Heart left ventricle (tissue), 16 donors: ENCODE results near the gene PTPRO. TPM values are rescaled to one million over a fixed set of nuclear protein-coding genes. Genes with fewer than 3 reads are reported as not detected.

Experiments used
- ATAC-seq, 4 donors: fragments of 200-7000 bp; cut with Tn5 transposase; one replicate each; pipeline ENCODE4 v1.9.1; 2020 to 2022; ENCODE audit warnings: moderate library complexity in 4 of 4, mild to moderate bottlenecking in 3 of 4, moderate number of reproducible peaks in 1 of 4
- DNase-seq, 5 donors: peaks; one replicate each; pipeline ENCODE4 v3.0.0-alpha.2; 2020
- H3K27ac ChIP-seq, 12 donors: fragments of 200-600 bp; sonication (generic) in 4 of 12; one replicate each; pipeline versions ENCODE4 v1.5.0 to v1.8.0; 2016 to 2022; ENCODE audit warnings: mild to moderate bottlenecking in 2 of 12
- H3K27me3 ChIP-seq, 9 donors: fragments of 200-600 bp; sonication (generic) in 2 of 9; one replicate each; pipeline versions ENCODE4 v1.5.1 to v1.8.0; 2016 to 2022; ENCODE audit warnings: mild to moderate bottlenecking in 3 of 9
- H3K36me3 ChIP-seq, 9 donors: fragments of 200-600 bp; sonication (generic) in 2 of 9; one replicate each; pipeline versions ENCODE4 v1.5.0 to v1.8.0; 2018 to 2022; ENCODE audit warnings: mild to moderate bottlenecking in 2 of 9
- H3K4me1 ChIP-seq, 12 donors: fragments of 200-600 bp; sonication (generic) in 4 of 12; one replicate each; pipeline versions ENCODE4 v1.5.0 to v1.8.0; 2016 to 2022; ENCODE audit warnings: mild to moderate bottlenecking in 3 of 12
- H3K4me3 ChIP-seq, 12 donors: fragments of 200-600 bp; sonication (generic) in 4 of 12; one replicate each; pipeline versions ENCODE4 v1.5.0 to v1.8.0; 2017 to 2022; ENCODE audit warnings: mild to moderate bottlenecking in 9 of 12, moderate library complexity in 4 of 12
- H3K9me3 ChIP-seq, 12 donors: fragments of 200-600 bp; sonication (generic) in 4 of 12; one replicate each; pipeline versions ENCODE4 v1.5.0 to v1.8.0; 2016 to 2022; ENCODE audit warnings: mild to moderate bottlenecking in 1 of 12
- POLR2A ChIP-seq, 2 donors: fragments of 450-650 bp; IDR thresholded peaks; one replicate each; pipeline ENCODE4 v1.6.1; 2017; ENCODE audit warnings: antibody characterized with exemption in 2 of 2, mild to moderate bottlenecking in 2 of 2, moderate library complexity in 2 of 2
- WGBS, 4 donors: extraction: QIAGEN DNeasy Blood & Tissue Kit in 2 of 4; methylation state at CpG; one replicate each; pipeline versions ENCODE4 v1.1.5 to v1.1.7; 2013 to 2018; 5-methylcytosine and 5-hydroxymethylcytosine counted together
- intact Hi-C, 10 donors: fragments of 100-400 bp; cut with DNase I; formaldehyde crosslinking; loops; one replicate each; pipeline versions ENCODE4 v1.11.1 to v1.14.2; 2022
- polyA plus RNA-seq, 2 donors: library from polyadenylated mRNA; stranded (reverse); fragments of 200-250 nt; gene quantifications; one replicate each; pipeline ENCODE4 v1.2.3, GENCODE V29; 2013
- total RNA-seq, 9 donors: library from RNA; depleted of rRNA in 2 of 9; stranded (reverse); fragments of >200 nt in 2 of 9; fragmentation: NEBNext Ultra II Directional in 3 of 9; extraction: Animal tissue kit (Norgen Biotek cat#: 25700) in 3 of 9; gene quantifications; one replicate each; pipeline versions ENCODE4 v1.1.0 to v1.2.4, GENCODE V29; 2016 to 2023
- TF ChIP-seq, protein P1 (sequence below), 12 donors: fragments of 200-600 bp; sonication (generic) in 4 of 12; IDR thresholded peaks; one replicate each; pipeline versions ENCODE4 v1.5.0 to v1.8.0; 2018 to 2022; ENCODE audit warnings: antibody characterized with exemption in 12 of 12, mild to moderate bottlenecking in 5 of 12
- donor health status: ischemic (EF 13 %, LVEDD 7.1; RV severe dilation, severe dysfunction).
- donor health status: healthy with polysubstance abuse.
- donor health status: DM: no; HTN: yes; CAD: no.
- donor health status: DM: no; HTN: no; CAD: no.
- donor health status: ischemic (EF 25% LVEDD 6.9; RV normal size, moderate dysfunction).
- donor health status: ischemic (EF 25% LVEDD 5.7; RV mildly dilated, moderate dysfunction).
- donor health status: healthy.
- donor health status: DM: yes; HTN: yes; CAD: no.
- donor health status: ischemic (EF 35%, LVEDD 5.7; RV mildly dilated, moderate dysfunction).
- donor health status: nonischemic (EF 11% LVEDD 7.7; RV severe dilation, severe dysfunction).
- donor health status: DM: yes; HTN: yes; CAD: no.
- donor health status: PGD.
- donor health status: ischemic (EF 29% LVEDD 5.4; RV normal size, mild dysfunction).
- donor health status: nonischemic (EF 23%, LVEDD 6.1; RV moderate dilation, normal function).

The PTPRO gene
- total and polyA plus RNA-seq, 11 donors, result 0.20 to 9.3 (median 0.57) TPM

DNA sequence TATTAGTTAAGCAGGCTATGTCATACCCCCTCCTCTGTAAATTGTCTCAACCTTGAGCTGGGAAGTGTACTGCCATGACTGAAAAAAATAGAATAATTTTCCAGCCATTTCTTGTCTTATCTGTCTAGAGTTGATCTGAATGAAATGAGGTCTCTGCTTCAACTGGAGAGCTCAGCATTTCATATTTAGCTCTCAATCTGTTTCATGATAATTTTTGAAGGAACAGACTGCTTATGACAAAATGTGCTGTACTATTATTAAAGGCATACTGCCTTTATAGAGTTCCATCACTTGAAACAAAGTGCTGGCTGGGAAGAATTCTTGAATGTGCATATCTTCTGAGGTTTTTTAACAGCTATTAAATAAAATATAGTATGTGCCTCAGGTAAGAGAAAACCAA, 19.1 kb downstream of the PTPRO start:
- no peaks in the 10 kb centered on the region for H3K9me3 ChIP-seq
- H3K27ac ChIP-seq, result no peak overlapping the region
- no peaks in the 10 kb centered on the region for H3K4me1 ChIP-seq
- TF ChIP-seq, protein P1, sequence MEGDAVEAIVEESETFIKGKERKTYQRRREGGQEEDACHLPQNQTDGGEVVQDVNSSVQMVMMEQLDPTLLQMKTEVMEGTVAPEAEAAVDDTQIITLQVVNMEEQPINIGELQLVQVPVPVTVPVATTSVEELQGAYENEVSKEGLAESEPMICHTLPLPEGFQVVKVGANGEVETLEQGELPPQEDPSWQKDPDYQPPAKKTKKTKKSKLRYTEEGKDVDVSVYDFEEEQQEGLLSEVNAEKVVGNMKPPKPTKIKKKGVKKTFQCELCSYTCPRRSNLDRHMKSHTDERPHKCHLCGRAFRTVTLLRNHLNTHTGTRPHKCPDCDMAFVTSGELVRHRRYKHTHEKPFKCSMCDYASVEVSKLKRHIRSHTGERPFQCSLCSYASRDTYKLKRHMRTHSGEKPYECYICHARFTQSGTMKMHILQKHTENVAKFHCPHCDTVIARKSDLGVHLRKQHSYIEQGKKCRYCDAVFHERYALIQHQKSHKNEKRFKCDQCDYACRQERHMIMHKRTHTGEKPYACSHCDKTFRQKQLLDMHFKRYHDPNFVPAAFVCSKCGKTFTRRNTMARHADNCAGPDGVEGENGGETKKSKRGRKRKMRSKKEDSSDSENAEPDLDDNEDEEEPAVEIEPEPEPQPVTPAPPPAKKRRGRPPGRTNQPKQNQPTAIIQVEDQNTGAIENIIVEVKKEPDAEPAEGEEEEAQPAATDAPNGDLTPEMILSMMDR (IDR thresholded peaks at IDR 0.05), result no peak
- no peak for TF ChIP-seq POLR2A (IDR thresholded peaks at IDR 0.05)
- no peak overlapping the region for H3K4me3 ChIP-seq
- H3K36me3 ChIP-seq, result no peaks in the 10 kb centered on the region
- no peak for ATAC-seq
- intact Hi-C loops, result no loop called here
- H3K27me3 ChIP-seq, result peaks cover 0 to 13% (median 0%) of the 10 kb centered on the region in 9 donors
- no peak for DNase-seq

- WGBS, 4 donors, result 82 to 86% (median 86%) methylated on average over 4 of the region's 4 CpGs
- intact Hi-C loops, result no loop called here
- no peak overlapping the region for H3K27ac ChIP-seq
- H3K4me3 ChIP-seq, result no peak overlapping the region
- H3K27me3 ChIP-seq, result peaks cover 0 to 21% (median 0%) of the 10 kb centered on the region in 9 donors
- no peak for TF ChIP-seq POLR2A (IDR thresholded peaks at IDR 0.05)
- TF ChIP-seq, protein P1 (IDR thresholded peaks at IDR 0.05), result no peak
- no peaks in the 10 kb centered on the region for H3K9me3 ChIP-seq
- DNase-seq (no peak), ATAC-seq (no peak)
- no peaks in the 10 kb centered on the region for H3K36me3 ChIP-seq
- no peaks in the 10 kb centered on the region for H3K4me1 ChIP-seq
Observed at GRCh38 chr12:15344561-15344960, 22.3 kb downstream of the PTPRO start.

- WGBS, 4 donors, result 54 to 74% (median 60%) methylated on average over 3 of the region's 3 CpGs
- TF ChIP-seq, protein P1 (IDR thresholded peaks at IDR 0.05), result no peak
- no peak for TF ChIP-seq POLR2A (IDR thresholded peaks at IDR 0.05)
- H3K27ac ChIP-seq, result no peak overlapping the region
- H3K4me1 ChIP-seq, result peaks cover 0 to 11% (median 0%) of the 10 kb centered on the region in 12 donors
- H3K27me3 ChIP-seq, result peaks cover 0 to 21% (median 0%) of the 10 kb centered on the region in 9 donors
- DNase-seq (no peak), ATAC-seq (no peak)
- intact Hi-C loops, result no loop called here
- no peaks in the 10 kb centered on the region for H3K9me3 ChIP-seq
- no peak overlapping the region for H3K4me3 ChIP-seq
- H3K36me3 ChIP-seq, result no peaks in the 10 kb centered on the region
Observed at GRCh38 chr12:15346488-15346887, 24.2 kb downstream of the PTPRO start.

DNA sequence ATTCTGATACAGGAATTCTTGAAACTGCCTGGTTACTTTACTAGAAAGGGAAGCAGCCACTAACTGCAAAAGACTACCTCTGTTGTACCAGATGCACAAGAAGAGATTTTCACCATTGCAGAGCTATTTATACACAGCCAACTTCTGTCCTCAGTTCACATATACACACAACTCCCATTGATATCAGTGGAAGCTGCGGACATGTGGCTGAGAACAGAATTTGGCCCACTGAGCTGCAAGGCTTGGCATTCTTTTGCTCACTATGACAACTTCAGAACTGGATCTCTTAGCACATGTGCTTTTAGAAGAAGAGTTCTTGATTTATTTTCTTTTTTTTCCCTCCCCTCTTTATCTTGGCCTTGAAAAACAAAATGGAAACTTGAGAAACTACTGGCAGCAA, 28.3 kb downstream of the PTPRO start:
- ATAC-seq, result peak in 3 of 4 donors; percentile 61 to 80 (median 65)
- TF ChIP-seq, protein P1 (IDR thresholded peaks at IDR 0.05), result no peak
- TF ChIP-seq POLR2A (IDR thresholded peaks at IDR 0.05), result no peak
- peaks cover 0 to 9% (median 0%) of the 10 kb centered on the region in 9 donors for H3K27me3 ChIP-seq
- intact Hi-C loops, result no loop called here
- WGBS, 4 donors, result 28 to 55% (median 49%) methylated on average over 1 of the region's 1 CpG
- no peaks in the 10 kb centered on the region for H3K9me3 ChIP-seq
- no peak overlapping the region for H3K27ac ChIP-seq
- H3K4me3 ChIP-seq, result no peak overlapping the region
- no peak for DNase-seq
- H3K4me1 ChIP-seq, result peaks cover 0 to 11% (median 0%) of the 10 kb centered on the region in 12 donors
- H3K36me3 ChIP-seq, result no peaks in the 10 kb centered on the region
